GM21423 (cell line): ENCODE results near the gene PTPRQ.

Source experiments
- ATAC-seq: cut with Tn5 transposase; IDR thresholded peaks from one replicate; pipeline ENCODE4 v1.9.1; 2021; ENCODE audit warnings: mild to moderate bottlenecking, moderate library complexity; ENCODE audit not compliant: unreplicated experiment

The PTPRQ gene

DNA sequence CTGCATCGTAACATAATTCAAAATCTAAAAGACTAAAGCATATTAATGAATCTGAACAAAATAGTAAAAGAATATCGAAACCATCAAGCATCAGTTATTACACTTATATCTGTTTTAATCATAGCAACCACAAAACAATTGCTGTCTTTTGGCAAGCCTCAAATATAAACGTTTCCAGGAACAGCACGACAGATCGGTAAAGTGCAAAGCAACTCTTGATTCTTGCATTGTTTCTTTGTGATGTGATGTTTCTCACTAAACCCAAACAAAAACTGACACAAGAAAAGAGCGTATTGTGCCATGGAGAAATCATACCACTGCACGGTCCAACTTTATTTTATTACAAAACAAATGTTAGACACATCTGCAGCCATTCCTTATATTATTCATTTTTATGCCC lies 254.2 kb downstream of the PTPRQ start:
- ATAC-seq: no peak

DNA sequence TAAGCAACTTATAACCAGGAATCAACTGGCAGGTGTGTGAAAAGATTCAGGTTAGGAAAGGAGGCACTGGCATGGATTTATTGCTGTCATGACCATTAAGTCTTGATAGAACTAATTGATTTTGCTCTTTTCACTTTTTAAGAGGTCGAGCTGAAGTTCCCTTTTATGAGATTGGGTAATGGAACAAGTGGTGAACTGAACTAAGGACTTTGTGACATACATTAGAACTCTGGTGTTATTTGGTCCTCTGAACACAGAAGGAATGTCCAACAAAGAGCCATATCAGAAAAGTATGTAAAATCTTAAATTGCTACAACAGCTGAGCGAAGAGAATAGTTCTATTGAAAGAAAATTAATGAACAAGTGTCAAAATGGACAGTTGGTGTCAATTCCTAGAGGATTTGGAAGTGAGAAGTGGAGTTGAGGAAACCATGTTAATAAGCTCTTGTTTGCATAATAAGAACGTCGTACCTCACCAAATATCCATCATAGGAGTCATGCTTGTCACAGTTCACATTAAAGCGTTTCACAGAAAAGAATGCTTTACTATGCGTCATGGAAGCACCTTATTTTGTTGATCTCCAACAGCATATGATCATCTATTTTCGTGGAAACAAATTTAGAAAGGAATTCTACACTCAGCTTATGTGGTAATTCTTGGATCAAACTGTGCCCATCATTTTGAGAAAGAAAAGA lies 255.0 kb downstream of the PTPRQ start:
- no peak for ATAC-seq

DNA sequence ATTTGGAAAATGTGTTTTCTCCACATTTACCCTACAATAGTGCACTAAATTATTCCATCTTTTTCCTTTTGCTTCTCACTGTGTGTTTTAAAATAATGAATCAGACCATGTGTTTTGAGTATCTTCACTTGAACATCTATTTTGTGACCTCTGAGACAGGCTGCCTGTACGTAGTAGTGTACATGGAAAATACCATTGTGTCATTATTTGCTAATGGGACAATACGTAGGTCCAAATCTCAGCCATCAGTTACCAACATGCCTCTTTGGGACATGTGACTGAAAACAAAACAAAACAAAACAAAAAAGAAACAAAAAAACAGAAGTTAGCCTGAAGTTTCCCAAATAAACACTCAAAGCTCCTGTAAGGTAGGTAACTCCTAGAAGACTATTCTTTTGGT lies 256.3 kb downstream of the PTPRQ start:
- no peak for ATAC-seq

DNA sequence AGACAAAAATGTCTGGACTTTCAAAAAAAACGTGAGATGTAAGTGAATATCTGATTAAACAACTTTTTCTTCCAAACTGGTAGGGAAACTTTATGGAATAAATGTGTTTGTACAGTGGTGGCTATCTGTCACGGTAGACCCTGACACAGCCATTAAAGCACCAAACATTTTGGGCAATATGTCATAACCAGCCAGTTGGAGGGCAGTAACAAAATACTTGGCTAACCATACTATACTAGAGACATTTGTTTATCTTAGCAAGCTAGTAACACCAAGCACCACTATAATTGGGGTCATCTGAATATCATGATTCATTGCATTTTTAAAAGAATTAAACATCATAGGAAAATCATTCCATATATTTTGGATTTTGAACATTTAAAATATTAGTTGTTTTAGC lies 257.4 kb downstream of the PTPRQ start:
- ATAC-seq: no peak

DNA sequence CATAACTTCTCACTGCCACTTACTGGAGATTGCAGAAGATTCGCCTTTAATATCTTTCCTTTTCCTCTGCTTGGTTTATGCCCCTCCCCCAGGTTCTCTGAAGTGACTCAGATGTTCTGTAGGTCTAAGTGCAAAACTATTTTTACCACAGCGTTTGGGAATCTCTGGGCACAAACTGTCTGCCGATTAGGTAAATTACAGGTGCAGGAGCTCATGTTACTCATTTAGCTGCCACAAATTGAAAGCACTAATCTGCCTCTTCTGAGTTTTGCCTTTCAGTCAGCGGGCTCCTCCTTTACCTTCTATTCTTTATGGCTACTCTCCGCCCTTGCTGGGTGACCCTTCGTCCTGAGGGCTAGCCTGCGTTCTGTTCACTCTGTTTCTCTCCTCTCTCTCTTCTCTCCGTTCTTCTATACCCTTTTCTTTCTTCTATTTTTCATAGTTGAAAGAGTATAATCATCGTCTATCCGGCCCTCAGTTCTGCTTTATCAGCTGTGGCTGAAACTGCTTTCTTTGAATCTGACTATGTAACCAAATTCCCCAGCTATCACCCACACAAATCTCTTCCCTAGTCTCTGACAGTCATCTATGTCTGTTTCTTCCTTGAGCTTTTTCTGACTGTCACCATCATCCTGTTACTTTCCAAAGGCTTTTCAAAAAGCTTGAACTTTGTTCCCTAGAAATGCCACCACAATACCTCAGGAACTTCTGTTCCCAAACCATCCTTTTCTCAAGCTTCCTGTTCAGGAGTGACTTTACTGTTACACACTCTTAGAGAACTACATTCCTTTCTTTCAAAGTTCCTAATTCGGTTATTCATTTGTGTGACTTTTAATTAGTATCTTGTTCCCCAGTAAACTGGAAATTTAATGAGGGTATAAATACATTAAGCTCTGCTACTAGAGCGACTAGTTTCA lies 259.1 kb downstream of the PTPRQ start:
- ATAC-seq: peak; percentile 64

DNA sequence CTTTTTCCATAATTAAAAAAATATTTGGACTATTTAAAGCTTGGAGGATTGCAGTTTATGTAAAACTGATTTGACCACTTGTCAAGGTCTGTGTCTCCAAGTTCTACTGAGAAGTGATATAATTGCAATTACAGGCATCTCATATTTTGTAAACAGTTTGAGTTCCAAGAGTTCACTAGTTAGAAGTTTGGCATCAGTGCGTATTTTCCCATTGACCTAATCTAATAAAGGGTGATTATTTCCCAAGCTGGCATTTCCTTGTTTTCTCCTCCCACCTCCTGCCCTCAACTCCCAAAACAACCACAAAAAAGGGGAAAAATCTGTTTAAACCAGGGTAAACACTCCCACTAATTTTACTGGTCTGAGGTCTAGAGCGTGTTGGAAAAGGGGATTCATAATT lies 260.4 kb downstream of the PTPRQ start:
- ATAC-seq: no peak

DNA sequence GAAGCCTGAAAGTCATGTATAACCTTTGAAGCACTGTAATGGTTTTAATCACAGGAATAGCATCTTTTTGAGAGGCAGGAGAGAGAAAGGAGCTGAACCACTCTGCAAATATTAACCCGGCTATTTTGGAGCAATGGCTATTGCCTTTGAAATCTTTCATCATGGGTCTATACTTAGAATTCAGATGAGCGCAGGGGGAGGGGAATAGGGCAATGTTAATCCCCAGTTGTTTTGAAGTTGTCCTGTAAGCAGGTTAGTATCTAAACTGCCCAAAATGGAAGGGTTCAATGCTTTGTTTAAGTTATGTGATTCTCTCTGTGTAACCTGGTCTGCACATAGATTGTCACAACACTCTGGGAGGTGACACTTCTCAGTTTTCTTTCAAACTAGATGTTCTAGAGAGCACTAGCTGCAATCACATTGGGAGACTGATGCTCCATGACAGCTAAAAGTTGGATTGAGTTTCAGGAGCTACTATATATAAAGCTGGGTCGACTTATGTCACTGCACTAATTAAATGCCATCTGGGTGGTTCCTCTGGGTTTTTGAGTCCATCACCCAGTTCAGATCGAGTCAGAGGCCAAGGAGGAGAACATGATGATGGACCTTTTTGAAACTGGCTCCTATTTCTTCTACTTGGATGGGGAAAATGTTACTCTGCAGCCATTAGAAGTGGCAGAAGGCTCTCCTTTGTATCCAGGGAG lies 263.2 kb downstream of the PTPRQ start, which contains the start of gene MYF6:
Gene MYF6 (plus strand): TSS at position 509 of the 704 bp plus-strand sequence. CDS start 86 bp downstream, at position 595.
- no peak for ATAC-seq

DNA sequence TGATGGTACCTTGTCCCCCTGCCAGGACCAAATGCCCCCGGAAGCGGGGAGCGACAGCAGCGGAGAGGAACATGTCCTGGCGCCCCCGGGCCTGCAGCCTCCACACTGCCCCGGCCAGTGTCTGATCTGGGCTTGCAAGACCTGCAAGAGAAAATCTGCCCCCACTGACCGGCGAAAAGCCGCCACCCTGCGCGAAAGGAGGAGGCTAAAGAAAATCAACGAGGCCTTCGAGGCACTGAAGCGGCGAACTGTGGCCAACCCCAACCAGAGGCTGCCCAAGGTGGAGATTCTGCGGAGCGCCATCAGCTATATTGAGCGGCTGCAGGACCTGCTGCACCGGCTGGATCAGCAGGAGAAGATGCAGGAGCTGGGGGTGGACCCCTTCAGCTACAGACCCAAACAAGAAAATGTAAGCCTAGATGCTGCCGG lies 263.8 kb downstream of the PTPRQ start:
- ATAC-seq: no peak

DNA sequence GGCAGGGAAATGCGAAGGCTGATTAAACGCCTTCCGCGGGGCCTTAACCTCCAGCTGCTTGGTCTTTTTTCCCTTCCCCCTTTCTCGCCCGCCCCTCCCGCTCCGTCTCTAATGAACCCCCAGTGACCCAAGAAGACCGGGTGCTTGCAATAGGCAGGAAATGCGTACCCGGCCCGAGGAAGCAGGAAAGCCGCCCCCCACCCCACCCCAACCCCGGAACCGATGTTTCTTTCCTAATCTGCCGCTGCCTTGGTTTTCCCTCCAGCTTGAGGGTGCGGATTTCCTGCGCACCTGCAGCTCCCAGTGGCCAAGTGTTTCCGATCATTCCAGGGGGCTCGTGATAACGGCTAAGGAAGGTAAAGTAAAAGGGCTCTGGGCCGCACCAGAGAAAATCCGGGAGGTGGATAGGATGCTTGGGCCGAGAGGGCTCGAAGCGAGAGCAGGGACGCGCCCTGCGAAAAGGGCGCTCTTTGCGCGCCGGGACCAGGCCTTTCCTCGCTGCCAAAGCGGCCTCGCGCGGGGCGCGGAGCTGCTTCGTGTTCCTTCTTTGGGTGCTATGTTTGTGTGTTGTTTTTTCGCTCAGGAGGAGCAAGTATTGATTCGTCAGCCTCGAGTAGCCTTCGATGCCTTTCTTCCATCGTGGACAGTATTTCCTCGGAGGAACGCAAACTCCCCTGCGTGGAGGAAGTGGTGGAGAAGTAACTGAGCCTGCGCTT lies 264.4 kb downstream of the PTPRQ start:
- ATAC-seq: no peak

DNA sequence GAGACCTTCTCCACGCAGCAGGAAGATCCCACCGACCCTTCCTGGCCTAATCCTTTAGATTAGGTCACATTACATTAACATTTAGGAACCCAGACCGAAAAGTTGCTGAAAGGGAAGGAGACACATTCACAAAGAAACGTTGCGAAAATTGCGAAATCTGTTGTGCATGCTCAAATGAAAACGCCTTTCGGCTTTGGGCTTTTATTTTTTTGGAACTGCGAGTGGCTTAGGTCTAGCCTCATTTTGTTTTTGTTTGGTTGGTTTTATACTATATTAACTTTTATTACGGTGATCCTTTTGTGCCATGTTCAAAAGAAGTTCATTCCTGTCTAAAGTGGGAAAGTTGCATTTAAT lies 264.9 kb downstream of the PTPRQ start:
- ATAC-seq: no peak

DNA sequence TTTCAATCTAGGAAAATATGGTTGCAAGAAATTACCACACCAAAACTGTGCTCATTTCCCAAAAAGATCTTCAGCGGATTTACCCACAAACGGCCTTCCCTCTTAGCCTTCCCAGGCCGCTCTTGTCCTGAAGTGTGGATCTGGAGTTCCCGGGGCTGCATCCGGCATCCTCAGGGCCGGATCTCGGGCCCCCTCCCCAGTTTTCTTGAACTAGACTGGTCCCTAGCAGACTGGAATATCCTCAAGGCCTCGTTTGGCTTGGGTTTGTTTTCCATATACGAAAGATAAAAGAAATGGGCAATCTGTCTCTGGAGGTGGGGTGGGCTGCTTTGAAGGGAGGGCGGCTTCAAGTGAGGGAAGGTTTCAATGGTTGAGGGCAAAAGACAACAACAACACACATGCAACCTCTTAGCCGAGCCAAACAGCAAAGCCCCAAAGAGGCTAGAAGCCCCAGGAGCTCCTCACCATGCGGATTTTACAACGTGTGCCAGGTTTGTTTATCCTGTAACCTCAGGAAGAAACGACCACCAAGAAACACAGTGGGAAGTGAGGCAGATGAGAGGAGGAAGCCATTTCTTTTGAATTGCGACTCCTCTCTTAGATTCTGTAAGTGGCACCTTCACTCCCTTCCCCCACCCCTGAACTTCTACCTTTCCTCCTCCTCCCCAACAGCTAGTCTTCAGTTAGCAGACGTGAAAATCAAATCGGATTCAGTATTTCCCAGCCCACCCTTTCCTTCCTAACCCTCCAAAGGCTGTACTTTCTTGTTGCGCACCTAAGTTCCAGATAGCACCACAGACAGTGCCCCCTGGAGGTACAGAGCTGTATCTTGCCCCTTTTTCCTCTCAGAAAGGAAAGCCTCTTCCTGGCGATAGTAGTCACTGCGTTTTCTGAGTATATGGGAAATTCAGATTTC lies 266.0 kb downstream of the PTPRQ start:
- peak; percentile 49 for ATAC-seq

DNA sequence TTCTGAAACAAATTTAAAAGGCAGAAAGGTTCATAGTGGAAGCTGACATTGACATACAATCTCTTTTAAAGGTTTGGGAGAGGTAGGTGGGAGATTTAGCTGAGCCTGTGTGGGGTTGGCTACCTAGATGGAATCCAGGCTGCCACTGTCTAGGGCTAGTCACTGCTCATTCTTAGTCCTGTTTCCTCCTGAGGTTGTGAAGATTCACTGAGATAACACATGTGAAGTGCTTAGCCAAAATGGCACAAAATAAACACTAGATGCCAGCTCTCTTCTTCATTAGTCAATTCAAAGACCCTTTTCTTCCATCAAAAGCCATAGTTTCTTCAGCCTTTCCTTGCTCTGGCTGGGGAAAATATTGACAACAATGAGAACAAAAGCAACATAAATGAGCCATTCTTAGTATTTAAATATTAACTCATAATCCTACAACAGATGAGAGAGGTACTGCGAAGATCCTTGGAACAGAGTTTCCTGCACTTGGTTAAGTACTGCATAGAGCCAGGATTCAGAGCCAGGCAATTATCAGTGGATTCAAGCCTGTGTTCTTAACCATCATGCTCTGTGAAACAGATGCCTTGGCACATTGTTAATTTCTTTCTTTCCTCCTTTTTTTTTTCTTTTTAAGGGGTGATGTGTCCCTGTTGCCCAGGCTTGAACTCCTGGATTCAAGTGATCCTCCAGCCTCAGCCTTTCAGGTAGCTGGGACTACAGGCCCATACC lies 266.9 kb downstream of the PTPRQ start:
- no peak for ATAC-seq

DNA sequence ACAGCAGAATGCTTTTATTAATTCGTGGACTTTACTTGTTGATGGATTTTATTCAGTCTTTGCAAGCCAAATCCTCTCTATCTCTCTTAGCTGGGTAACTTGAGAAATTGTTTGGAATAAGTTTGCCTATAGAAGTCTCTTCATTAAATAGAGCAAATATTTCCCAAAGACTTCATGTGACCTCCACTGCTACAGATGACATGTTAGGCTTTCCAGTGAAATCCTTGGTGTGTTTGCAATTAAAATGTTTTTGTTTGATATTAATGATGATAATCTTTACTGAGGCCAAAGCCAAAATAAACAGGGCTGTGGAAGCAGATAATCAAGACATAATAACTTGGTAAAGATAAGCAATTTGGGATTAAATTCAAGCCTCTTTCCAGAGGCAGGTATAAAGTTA lies 267.8 kb downstream of the PTPRQ start:
- no peak for ATAC-seq

DNA sequence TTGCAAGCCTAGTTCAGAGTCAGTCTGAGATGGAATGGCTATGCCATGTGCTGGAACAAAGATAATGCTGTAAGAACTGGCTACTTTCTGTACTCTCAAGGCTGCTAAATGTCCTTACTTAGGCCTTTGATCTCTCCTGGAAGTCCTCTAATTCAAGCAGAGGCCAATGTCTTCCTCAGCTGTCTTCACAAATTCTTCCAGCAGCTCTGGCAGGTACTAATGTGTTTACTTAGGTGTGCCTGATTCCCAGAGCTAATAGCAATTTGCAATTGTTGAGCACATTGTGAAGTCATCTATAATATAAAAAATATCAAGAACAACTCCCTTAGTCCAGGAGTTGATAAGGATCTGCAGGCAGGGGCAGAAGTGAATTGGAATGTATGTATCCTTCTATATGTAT lies 268.8 kb downstream of the PTPRQ start:
- ATAC-seq: no peak

DNA sequence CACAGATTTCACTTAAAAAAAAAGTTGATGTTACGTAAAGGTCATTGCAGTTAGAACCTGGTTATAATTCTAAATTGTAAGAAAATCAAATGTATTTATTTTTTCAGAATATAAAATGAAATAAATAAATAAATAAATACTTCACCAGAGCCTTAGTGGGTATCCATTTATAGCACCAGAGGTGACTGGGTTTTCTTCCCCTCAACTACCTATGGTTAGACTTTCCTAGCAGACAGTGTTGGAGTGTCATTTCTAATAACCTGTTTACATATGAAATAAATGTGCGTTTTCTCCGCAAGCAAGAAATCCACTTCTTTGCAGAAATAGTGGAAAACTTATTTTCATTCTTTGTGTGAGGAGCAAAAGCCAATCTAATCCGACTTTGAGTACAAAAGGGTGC lies 269.4 kb downstream of the PTPRQ start:
- no peak for ATAC-seq

DNA sequence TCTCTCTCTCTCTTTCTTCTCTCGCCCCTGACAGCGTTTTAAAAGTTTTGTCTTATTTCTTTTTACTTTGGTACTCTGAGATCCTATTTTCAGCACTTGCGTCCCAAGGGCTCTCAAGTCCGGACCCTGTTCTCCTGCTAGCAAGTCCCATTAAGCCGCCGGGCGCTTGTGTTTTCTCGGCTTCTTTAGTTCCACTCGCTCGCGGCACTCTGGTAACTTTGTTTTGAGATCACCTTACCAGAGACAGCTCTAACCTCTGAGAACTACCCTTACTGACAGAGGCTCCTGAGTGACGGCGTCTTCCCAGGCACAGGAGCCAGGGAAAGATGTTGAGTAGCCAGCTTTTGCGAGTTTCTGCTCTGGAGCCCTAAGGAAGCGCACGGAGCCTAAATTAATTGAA lies 270.0 kb downstream of the PTPRQ start:
- ATAC-seq: no peak

DNA sequence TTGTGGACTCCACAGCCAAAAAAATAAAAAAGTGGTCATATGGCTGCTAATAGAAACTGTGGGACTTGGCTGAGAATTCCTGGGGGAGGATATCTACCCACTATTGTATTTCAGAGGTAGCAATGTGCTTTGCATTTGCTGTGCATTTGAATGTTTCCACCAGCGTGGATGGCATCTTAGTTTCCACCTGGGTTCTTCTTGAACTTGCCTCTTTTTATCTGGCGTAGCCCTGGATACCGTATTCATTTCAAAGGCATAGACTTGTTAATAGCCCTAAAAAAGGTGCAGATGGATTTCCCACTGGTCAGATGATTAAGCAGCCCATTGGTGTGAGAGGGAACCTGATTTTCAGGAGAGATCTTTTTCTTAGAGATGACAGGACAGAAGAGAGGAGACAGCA lies 270.8 kb downstream of the PTPRQ start:
- ATAC-seq: no peak

DNA sequence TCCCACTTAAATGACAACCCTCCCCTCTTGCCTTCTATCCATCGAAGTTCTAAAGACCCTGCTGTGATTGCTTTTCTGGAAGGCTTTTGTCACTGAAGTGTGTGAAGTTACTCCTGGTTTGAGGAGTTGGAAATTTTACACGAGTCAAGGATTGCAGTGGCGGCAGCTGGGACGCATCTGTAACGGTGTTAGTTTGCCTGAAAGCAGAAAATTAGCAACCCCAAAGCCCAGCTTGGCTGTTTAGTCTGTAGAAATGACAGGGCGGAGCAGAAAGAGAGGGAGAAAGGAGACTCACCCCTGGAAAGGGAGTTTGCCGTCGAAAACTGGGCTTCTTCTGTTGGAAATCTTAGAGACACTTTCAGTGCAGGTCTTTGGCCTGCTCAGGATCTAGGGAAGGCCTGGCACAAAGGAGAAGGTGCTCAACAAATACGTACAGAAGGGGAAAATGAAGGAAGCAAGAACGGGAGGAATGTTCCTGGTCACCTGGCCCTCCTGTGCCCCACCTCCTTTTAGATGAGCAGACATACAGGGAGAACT lies 271.7 kb downstream of the PTPRQ start:
- ATAC-seq: no peak
